ENCODE measurements around the gene GNB1L. TPM values are rescaled to one million over a fixed set of nuclear protein-coding genes. Genes with fewer than 3 reads are reported as not detected.

GNB1L gene
- total and polyA plus RNA-seq, 9 of the 15 experiments (the other 6 are each of a cell fraction or from before 2014, with no cell fraction given), result 0.56 to 50.5 (median 10.2) TPM

GRCh38 chr22:19864538-19865106 lies 9.9 kb upstream of the GNB1L start (continued):
- TF ChIP-seq RCOR1 (IDR thresholded peaks at IDR 0.05; ENCODE audit: borderline replicate concordance in 1 of 2, low read depth in 2 of 2, low read length in 2 of 2) (0 out of 4 replicates have a peak, but pooled peaks of 1 of the 2 experiments have one; percentile 29), ARID3A (IDR thresholded peaks at IDR 0.05; ENCODE audit: borderline replicate concordance, low read depth, low read length) (peak; percentile 13; the same call in 1 of the 2 replicates), ZNF589 (CRISPR knock-in tag; IDR thresholded peaks at IDR 0.05; ENCODE audit: low read depth) (0 out of 2 replicates have a peak, but pooled peaks have one; percentile 47), TRIM25 (IDR thresholded peaks at IDR 0.05; ENCODE audit: borderline replicate concordance) (no peak), PTBP1 (IDR thresholded peaks at IDR 0.05; ENCODE audit: low read depth, low read length) (no peak), JUND (IDR thresholded peaks at IDR 0.05; ENCODE audit: borderline replicate concordance, low read depth, low read length) (peak; percentile 22; the same call in 1 of the 2 replicates), JUND (tag; IDR thresholded peaks at IDR 0.05; ENCODE audit: borderline replicate concordance, low read depth, low read length) (no peak), KAT2B (IDR thresholded peaks at IDR 0.05; ENCODE audit: low read depth, low read length) (peak; percentile 46), SMARCB1 (IDR thresholded peaks at IDR 0.05; ENCODE audit: insufficient read length, low read depth) (no peak)
